GM18907 (cell line): ENCODE results near the gene MVP.
"Not testable (repeated sequence)": the region's sequence is repeated elsewhere in the genome, so short reads cannot be mapped to it uniquely, and the experiment has no call there.

Source experiments
- ATAC-seq: cut with Tn5 transposase; IDR thresholded peaks from one replicate; pipeline ENCODE4 v1.9.1; 2021; ENCODE audit warnings: mild to moderate bottlenecking, moderate library complexity; ENCODE audit not compliant: unreplicated experiment

MVP gene

DNA sequence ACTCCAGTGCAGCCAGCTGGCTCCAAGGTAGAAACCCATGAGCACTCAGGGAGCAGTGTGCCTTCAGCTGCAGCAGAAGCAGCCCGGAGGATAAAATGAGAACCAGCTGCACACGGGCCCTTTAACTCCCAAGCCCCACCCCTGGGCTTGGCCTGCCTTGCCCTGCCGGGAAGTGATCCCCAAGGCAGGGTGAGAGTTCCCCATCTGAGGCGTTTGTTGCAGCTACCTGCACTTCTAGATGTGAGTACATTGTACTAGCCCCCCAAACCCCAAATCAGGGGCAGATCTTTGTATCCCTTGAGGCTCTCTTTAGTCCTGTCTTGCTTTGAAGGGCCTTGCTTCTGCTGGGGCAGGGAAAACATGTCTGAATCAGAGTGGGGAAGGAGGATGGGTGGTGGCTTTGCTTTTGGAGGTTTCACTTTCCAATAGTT, at the start of gene MVP:
TSS of gene MVP (plus strand) at position 192 of the 431 bp plus-strand sequence. CDS start 10,088 bp downstream, outside the sequence.
- no peak for ATAC-seq

DNA sequence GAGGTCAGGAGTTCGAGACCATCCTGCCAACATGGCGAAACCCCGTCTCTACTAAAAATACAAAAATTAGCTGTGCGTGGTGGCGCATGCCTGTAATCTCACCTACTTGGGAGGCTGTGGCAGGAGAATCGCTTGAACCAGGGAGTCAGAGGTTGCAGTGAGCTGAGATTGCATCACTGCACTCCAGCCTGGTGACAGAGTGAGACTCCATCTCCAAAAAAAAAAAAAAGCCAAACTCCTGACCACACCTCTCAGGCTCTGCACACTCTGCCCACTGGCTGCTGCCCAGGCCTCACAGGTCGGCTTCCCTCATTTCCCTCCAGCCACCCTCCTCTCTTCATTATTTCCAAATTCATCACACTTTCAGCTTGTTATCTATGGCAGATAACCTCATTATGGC, 47.9 kb upstream of the MVP start:
- ATAC-seq = not testable (repeated sequence)

DNA sequence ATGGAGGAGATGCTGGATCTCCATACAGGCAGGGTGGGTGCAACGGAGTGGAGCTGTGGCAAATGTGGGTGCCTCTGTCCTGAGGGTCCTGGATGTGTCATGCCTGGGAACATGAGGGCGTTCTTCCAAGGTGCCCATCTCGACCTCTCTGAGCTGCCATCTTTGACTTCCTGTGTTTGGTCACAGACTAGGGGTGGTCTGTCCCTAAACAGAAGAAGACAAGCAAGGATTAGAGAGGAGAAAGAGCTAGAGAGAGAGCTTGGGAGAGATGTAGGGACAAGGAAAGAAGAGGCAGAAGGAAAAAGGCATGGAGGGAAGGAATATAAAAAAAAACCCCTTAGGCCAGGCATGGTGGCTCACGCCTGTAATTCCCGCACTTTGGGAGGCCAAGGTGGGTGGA, 45.5 kb upstream of the MVP start:
- ATAC-seq = no peak

DNA sequence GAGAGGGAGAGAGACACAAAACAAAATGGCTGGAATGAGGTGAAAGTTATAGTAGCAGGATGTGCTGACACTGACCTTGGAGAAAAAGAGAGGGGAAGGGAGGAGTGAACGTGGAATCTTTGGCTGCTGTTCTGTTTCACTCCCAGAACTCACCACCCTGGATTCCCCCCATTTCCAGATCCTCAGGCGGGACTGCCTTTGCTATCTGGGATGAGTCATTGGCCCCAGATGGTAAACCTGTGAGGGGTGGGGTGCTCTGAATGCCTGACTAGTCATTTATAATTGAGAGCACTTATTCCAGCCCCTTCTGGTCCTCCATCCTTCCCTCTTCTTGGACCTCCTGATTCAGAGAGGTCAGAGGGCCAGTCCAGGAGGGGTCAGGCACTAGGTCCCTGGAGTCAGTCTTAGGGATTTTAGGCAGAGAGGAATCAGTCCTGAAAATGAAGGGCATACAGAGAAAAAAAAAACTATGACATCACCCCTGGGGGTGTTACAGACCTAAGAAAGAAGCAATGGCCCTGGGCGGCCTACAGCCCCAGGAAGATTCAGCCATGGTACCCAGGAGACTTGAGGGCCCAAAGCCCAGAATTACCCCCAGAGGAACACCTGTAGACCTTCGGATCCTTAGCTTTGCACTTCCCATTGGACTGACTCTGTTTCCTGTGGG, 44.4 kb upstream of the MVP start:
- no peak for ATAC-seq

DNA sequence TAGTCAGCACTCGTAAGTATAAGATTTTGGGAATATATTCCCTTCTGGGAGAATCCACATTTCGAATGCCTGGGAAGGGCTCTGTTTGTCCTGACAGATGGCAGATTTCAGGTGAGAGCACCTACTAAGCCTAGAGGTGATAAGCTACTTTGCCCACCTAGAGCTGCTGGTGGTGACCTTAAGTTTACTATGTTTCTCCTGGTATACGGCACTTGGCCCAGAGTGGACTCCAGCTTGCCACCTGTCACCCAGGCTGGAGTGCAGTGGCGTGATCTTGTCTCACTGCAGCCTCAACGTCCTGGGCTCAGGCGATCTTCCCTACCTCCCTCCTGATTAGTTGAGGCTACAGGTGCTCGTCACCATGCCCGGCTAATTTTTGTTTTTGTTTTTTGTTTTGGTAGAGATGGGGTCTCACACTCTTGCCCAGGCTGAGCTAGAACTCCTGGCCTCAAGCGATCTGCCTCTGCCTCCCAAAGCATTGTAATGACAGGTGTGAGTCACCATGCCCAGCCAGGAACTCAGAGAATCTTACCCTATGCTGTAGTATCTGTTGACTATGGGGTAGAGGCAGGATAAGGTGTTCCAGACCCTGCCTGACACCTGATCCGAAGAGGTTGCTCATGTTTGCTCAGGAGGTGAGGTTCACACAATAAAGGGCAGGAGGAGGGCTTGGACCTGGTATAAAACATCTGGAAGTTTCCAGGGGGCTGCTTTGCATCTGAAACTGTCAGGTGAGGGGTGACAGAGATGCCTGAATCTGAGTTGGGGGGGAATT, 42.5 kb upstream of the MVP start, which contains the start of gene ZG16:
TSS of gene ZG16 (plus strand) at position 681 of the 775 bp plus-strand sequence. CDS start 1,011 bp downstream, outside the sequence.
- ATAC-seq = no peak

DNA sequence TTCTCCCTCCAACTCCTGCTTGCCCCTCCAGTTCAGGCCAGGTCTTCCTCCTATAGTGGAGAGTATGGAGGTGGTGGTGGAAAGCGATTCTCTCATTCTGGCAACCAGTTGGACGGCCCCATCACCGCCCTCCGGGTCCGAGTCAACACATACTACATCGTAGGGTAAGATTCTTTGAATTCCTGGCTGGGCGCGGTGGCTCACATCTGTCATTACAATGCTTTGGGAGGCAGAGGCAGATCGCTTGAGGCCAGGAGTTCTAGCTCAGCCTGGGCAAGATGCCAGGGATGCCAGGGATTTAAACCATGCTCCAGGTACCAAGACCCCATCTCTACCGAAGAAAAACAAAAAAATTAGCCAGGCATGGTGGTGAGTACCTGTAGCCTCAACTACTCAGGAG, 40.8 kb upstream of the MVP start:
- no peak for ATAC-seq

DNA sequence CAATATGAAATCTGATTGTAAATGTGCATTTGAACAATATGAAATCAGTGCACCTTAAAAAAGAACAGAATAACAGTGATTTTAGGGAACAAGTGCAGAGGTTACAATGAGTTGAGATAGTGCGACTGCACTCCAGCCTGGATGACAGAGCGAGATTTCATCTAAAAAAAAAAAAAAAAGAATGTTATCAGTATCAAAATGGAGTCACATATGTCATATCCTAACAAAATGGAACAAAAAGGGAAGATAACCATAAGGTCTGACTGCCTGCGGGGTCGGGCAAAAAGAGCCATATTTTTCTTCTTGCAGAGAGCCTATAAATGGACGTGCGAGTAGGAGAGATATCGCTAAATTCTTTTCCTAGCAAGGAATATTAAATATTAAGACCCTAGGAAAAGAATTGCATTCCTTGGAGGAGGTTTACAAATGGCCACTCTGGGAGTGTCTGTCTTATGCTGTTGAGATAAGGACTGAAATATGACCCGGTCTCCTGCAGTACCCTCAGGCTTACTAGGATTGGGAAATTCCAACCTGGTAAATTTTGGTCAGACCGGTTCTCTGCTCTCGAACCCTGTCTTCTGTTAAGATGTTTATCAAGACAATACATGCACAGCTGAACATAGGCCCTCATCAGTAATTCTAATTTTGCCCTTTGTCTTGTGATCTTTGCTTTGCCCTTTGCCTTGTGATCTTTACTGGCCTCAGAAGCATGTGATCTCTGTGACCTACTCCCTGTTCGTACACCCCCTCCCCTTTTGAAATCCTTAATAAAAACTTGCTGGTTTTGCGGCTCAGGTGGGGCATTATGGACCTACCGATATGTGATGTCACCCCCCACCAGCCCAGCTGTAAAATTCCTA, 36.9 kb upstream of the MVP start:
- not testable (repeated sequence) for ATAC-seq

DNA sequence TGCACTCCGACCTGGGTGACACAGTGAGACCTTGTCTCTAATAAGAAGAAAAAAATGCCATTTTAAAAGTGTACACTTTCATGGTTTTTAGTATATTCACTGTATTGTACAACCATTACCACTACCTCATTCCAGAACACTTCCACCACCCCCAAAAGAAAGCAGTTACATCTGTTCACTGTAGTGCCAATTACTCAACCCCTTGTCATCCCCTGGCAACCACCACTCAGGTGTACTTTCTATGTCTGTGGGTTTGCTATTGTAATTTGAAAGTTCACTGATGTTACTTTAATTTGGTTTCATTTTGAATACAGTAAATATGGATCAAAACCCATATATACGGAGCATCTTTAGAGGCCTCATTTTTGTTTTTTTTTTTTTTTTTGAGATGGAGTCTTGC, 36.1 kb upstream of the MVP start:
- ATAC-seq = no peak

DNA sequence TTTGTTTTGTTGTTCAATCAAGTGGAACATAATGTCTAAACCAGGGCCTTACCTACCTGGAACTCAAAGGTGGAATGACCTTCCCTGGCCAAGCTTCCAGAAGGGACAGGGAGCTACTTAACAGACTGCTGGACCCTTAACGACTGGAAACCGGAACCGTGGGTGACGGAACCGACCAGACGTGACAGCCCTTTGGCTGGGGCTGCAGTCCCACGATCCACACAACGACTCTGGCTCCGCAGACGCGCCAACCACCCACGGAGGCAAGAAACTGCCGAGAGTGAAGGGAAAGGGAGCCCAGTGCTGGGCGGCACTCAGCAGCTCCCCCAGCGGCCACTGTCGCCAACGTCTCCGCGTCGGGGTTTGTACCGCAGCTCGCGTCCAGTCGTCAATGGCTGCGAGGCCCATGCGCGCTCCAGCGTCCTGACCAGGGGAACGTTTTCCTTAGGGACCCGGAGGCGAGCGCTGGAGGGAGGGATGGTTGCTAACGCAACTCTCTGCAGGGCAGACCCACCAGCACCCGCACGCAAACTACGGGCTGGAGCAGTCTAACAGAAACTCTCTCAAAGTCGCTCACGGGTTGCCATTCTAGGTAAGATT, 35.3 kb upstream of the MVP start:
- ATAC-seq = no peak

DNA sequence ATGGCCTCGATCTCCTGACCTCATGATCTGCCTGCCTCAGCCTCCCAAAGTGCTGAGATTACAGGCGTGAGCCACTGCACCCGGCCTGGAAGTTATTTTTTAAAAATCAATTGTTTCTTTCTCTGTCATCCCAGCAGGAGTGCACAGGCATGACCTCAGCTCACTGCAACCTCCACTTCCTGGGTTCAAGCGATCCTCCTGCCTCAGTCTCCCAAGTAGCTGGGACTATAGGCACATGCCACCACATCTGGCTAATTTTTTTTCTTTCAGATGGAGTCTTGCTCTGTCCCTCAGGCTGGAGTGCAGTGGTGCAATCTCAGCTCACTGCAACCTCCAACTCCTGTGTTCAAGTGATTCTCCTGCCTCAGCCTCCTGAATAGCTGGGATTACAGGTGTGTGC, 33.1 kb upstream of the MVP start:
- ATAC-seq = not testable (repeated sequence)

DNA sequence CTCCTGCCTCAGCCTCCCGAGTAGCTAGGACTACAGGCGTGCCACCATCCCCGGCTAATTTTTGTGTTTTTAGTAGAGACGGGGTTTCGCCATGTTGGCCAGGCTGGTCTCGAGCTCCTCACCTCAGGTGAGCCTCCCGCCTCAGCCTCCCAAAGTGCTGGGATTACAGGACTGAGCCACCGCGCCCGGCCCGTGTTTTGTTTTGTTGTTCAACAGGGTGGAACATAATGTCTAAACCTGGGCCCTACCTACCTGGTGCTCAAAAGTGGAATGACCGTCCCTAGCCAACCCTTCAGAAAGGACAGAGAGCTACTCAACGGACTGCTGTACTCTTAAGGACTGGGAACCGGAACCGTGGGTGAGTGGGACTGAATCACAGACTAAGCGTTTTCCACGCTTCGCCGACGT, 30.5 kb upstream of the MVP start:
- ATAC-seq = peak; percentile 3

DNA sequence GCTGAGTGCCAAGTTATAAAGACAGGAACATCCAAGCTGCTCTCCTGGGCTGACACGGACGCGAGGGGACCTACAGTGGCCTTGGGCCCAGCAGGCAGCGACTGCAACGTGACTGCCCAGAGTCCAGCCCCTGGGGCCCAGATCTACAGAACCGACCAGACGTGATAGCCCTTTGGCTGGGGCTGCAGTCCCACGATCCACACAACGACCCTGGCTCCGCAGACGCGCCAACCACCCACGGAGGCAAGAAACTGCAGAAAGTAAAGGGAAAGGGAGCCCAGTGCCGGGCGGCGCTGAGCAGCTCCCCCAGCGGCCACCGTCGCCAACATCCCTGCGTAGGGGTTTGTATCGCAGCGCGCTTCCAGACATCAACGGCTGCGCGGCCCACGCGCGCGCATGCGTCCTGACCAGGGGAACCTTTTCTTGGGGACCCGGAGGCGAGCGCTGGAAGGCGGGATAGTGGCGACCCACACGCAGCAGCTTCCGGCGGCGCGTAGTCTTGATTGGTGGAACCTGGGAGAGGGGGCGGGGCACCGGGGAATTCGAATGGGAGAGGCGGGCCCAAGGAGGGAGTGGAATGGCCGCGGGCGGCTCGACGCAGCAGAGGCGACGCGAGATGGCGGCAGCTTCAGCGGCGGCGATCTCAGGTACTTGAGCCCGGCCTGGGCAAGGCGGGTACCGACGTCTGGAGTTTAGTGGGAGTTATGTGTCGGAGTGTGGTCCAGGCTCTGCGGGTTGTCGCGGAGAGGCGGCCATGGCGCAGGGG, 29.9 kb upstream of the MVP start, which contains the start of gene KIF22:
TSS of gene KIF22 (plus strand) at position 569 of the 766 bp plus-strand sequence. CDS start at position 578, 9 bp downstream.
- ATAC-seq = peak; percentile 94

DNA sequence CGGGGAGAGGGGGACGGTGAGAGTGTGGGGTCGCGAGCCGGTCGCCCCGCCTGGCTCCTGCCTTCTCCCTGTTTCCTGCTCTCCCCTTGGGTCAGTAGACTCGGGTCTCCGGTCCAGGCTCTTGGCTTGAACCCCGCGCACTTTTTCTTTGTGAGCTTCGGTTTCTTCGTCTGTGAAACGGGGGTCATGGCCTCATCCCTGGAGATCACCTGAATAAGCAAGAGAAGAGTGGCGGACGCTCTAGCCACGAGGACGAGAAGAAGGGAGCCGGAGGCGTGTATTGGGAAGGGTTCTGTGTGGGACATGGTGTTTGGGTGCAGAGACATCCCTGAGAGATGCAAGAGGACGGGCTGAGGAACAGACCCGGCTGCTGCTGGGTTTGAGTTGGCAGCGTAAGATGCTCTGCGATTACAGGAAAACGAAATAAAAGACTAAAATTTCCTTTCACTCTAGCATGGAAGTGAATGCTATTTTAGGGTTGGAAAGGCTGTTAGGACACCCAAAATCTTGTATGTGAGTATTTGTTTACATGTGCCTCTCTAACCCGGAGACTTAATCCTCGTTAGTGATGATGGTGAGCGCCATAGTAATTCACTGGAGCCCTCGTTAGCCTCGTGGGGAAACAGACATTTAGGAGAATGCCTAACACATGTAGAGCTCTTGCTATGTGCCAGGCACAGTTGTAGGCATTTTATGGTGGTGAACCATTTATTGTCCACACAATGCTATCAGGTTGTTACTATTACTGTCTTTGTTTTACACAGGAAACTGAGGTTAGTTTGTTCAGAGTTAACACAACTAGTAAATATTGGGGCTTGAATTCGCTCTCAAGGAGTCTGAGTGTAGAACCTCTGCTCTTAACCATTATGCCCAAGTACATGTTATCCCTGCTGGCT, 29.1 kb upstream of the MVP start:
- ATAC-seq = peak; percentile 32

DNA sequence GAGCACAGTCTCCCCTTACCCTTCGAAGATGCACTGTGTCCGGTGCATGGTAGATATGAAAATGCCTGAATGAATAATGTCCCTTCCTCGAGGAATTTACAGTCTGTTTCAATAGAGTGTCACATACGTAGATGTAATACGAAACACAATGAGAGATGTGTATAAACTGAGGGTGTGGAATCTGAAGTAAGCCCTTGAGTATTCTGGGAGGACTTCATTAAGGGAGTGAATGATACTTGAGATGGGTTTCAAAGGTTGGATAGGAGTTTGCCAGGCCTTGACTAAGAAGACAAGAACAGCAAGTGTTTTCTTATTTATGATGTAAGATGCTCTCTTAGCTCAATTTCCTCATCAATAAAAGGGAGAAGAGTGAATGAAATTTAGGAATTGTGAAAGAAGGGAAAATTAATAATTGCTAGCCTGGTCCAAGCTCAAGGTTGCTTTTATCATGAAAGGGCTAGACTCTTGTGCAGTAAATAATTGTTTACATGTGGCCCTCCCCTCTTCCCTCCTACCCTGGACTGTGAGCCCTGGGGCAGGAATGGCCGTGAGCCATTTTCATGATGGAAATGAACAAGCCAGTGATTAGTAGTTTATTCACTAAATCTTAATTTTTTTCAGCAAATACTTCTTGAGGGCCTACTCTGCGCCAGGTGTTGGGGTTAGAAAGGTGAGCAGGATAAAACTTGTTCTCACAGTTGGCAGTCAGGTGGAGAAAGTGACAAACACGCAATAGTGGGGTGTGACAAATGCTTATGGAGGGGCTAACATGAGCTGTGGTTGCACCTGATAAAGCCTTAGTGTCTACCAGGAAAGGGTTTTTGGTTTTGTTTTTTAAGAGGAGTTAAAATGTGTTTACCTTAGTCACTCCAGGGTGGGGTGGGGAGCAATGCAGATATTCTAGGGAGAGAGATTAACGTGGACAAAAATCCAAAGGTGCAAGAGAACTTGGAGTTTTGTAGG, 28.1 kb upstream of the MVP start:
- no peak for ATAC-seq

DNA sequence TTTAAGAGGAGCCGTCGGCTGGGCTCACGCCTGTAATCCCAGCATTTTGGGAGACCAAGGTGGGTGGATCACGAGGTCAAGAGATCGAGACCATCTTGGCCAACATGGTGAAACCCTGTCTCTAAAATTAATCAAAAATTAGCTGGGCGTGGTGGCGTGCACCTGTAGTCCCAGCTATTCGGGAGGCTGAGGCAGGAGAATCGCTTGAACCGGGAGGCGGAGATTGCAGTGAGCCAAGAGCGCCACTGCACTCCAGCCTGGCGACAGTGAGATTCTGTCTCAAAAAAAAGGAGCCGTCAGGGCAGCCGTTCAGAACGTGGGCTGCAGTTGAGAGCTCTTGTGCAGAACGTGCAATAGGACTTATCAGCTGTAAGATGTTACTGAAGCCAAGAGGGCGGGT, 27.1 kb upstream of the MVP start:
- not testable (repeated sequence) for ATAC-seq

DNA sequence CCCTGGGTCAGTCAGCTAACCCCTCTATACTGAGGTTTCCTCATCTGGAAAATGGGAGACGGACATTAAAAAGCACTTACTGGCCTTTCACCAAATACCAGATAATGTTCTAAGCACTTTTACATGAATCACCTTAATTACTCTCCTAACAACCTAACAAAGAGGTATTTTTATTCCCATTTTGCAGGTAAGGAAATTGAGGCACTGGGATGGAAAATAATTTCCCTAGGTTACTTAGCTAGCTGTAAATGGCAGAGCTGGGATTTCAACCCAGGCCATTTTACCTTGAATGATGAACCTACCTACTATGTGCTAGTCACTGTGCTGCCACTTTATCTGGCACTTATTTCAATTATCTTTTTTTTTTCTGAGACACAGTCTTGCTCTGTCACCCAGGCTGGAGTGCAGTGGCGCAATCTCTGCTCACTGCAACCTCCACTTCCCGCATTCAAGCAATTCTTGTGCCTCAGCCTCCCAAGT, 26.0 kb upstream of the MVP start:
- ATAC-seq = no peak

DNA sequence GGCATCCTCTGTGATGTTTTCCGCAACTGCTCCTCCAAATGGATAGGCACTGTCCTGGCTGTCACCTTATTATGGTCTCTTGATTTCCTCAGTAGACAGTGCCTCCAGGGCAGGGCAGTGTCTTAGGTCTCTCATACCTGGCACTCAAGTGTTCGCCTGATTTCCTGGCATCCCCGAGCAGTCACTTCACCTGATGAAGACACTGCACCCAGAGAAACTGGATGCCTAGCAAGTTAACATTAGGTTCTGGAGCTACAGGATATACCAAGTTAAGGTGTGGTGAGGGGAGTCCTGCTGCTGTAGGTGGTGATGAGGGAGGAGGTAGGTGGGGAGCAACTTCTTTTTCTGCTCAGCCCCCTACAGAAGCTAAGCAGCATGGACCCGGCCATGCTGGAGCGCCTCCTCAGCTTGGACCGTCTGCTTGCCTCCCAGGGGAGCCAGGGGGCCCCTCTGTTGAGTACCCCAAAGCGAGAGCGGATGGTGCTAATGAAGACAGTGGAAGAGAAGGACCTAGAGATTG, 17.8 kb upstream of the MVP start:
- ATAC-seq = no peak
